Ovary (tissue), 9 donors: ENCODE data around the gene HHIPL2. TPM values are rescaled to one million over a fixed set of nuclear protein-coding genes. Genes with fewer than 3 reads are reported as not detected.

Experiments
- DNase-seq, 5 donors: peaks; one replicate each; pipeline ENCODE4 v3.0.0-alpha.2; 2019 to 2020
- H3K27ac ChIP-seq, 2 donors: fragments of 200-600 bp; one replicate each; pipeline versions ENCODE4 v1.5.1 to v1.8.0; 2019 to 2022
- H3K27me3 ChIP-seq: fragments of 200-600 bp; one replicate; pipeline ENCODE4 v1.8.0; 2022
- H3K36me3 ChIP-seq: fragments of 200-600 bp; sonication (generic); one replicate; pipeline ENCODE4 v1.5.1; 2019
- H3K4me1 ChIP-seq: one replicate; pipeline ENCODE4 v1.8.1; 2013; ENCODE audit warnings: mild to moderate bottlenecking, moderate library complexity; ENCODE audit not compliant: insufficient read depth
- H3K4me3 ChIP-seq: fragments of 200-600 bp; sonication (generic); one replicate; pipeline ENCODE4 v1.5.1; 2017
- H3K9me3 ChIP-seq, 2 donors: fragments of 200-600 bp in 1 of 2; sonication (generic) in 1 of 2; one replicate each; pipeline versions ENCODE4 v1.5.1 to v1.8.1; 2013 to 2019; ENCODE audit warnings: mild to moderate bottlenecking in 1 of 2, moderate library complexity in 1 of 2
- EP300 ChIP-seq: sonication (generic); formaldehyde crosslinking; IDR thresholded peaks from one replicate; pipeline ENCODE4 v1.6.1; 2017; ENCODE audit warnings: antibody characterized with exemption
- POLR2A ChIP-seq: fragments of 450-650 bp; IDR thresholded peaks from one replicate; pipeline ENCODE4 v1.6.1; 2017; ENCODE audit warnings: antibody characterized with exemption, mild to moderate bottlenecking, moderate library complexity
- WGBS, 3 donors: extraction: QIAGEN DNeasy Blood & Tissue Kit in 1 of 3; methylation state at CpG; one replicate each; pipeline versions ENCODE4 v1.1.5 to v1.1.7; 2013 to 2017; 5-methylcytosine and 5-hydroxymethylcytosine counted together
- intact Hi-C, 4 donors: fragments of 100-400 bp; cut with DNase I; formaldehyde crosslinking; loops; one replicate each; pipeline versions ENCODE4 v1.11.0 to v1.15.1; 2022 to 2023
- polyA plus RNA-seq, 2 donors: library from polyadenylated mRNA; stranded (reverse); fragments of 200-250 nt in 1 of 2; fragments of 350-450 nt in 1 of 2; fragmentation: Illumina TruSeq in 1 of 2; extraction: RNeasy Lipid Tissue Mini Kit (QIAGEN cat#74804) in 1 of 2; gene quantifications; one replicate each; pipeline ENCODE4 v1.2.3, GENCODE V29; 2013 to 2014
- total RNA-seq, 7 donors: library from RNA; depleted of rRNA in 2 of 7; stranded (reverse); fragments of >200 nt in 2 of 7; fragmentation: NEBNext Ultra II Directional in 3 of 7; extraction: Animal tissue kit (Norgen Biotek cat#: 25700) in 3 of 7; gene quantifications; one replicate each; pipeline versions ENCODE4 v1.1.0 to v1.2.4, GENCODE V29; 2016 to 2023
- TF ChIP-seq, protein P1 (sequence below), 3 donors: fragments of 450-650 bp in 2 of 3; fragments of 200-600 bp in 1 of 3; IDR thresholded peaks; one replicate each; pipeline versions ENCODE4 v1.5.1 to v1.8.0; 2016 to 2022; ENCODE audit warnings: antibody characterized with exemption in 3 of 3, mild to moderate bottlenecking in 1 of 3
- donor health status: DM: no; HTN: no; CAD: no; lungs with moderate emphysema.
- donor health status: DM: no; HTN: no; CAD: no.
- donor health status: Bipolar disorder and iron deficiency.
- donor health status: DM: yes; HTN: yes; CAD: no.
- donor health status: DM: no; HTN: no; CAD: no.
- donor health status: DM: yes; HTN: yes; CAD: no.

Gene HHIPL2
- total and polyA plus RNA-seq, 9 donors = 0.13 to 0.86 (median 0.43) TPM; not detected in 1

- Histone ChIP-seq H3K9me3 (no peaks in the 10 kb centered on the region), H3K4me3 (no peak overlapping the region), H3K27me3 (no peaks in the 10 kb centered on the region), H3K36me3 (no peaks in the 10 kb centered on the region), H3K27ac (no peak overlapping the region), H3K4me1 (no peaks in the 10 kb centered on the region)
- DNase-seq = no peak
- TF ChIP-seq, protein P1, sequence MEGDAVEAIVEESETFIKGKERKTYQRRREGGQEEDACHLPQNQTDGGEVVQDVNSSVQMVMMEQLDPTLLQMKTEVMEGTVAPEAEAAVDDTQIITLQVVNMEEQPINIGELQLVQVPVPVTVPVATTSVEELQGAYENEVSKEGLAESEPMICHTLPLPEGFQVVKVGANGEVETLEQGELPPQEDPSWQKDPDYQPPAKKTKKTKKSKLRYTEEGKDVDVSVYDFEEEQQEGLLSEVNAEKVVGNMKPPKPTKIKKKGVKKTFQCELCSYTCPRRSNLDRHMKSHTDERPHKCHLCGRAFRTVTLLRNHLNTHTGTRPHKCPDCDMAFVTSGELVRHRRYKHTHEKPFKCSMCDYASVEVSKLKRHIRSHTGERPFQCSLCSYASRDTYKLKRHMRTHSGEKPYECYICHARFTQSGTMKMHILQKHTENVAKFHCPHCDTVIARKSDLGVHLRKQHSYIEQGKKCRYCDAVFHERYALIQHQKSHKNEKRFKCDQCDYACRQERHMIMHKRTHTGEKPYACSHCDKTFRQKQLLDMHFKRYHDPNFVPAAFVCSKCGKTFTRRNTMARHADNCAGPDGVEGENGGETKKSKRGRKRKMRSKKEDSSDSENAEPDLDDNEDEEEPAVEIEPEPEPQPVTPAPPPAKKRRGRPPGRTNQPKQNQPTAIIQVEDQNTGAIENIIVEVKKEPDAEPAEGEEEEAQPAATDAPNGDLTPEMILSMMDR (IDR thresholded peaks at IDR 0.05) = no peak
- TF ChIP-seq EP300 (no peak), POLR2A (no peak)
- WGBS, 3 donors = 46 to 66% (median 56%) methylated on average over 5 of the region's 5 CpGs
- intact Hi-C loops = no loop called here
These were observed 5.0 kb upstream of the HHIPL2 start for GRCh38 chr1:222552882-222553281.

GRCh38 chr1:222547260-222547614, 667 bp downstream of the HHIPL2 start:
- WGBS, 3 donors = 41 to 45% (median 42%) methylated on average over 8 of the region's 8 CpGs
- intact Hi-C loops = no loop called here

GRCh38 chr1:222546548-222547259, 1.2 kb downstream of the HHIPL2 start:
- no peaks in the 10 kb centered on the region for H3K36me3 ChIP-seq
- TF ChIP-seq EP300 = no peak
- TF ChIP-seq, protein P1 (IDR thresholded peaks at IDR 0.05) = no peak
- TF ChIP-seq POLR2A = no peak
- no peak overlapping the region for H3K27ac ChIP-seq
- no peak for DNase-seq
- no peaks in the 10 kb centered on the region for H3K4me1 ChIP-seq
- intact Hi-C loops = no loop called here
- H3K27me3 ChIP-seq = no peaks in the 10 kb centered on the region
- no peaks in the 10 kb centered on the region for H3K9me3 ChIP-seq
- no peak overlapping the region for H3K4me3 ChIP-seq
- WGBS, 3 donors = 8 to 11% (median 9%) methylated on average over 7 of the region's 7 CpGs

More at GRCh38 chr1:222547260-222547614, 667 bp downstream of the HHIPL2 start:
- Histone ChIP-seq H3K4me3 (no peak overlapping the region), H3K27ac (no peak overlapping the region), H3K27me3 (no peaks in the 10 kb centered on the region), H3K36me3 (no peaks in the 10 kb centered on the region), H3K9me3 (no peaks in the 10 kb centered on the region), H3K4me1 (no peaks in the 10 kb centered on the region)
- no peak for DNase-seq
- TF ChIP-seq, protein P1 (IDR thresholded peaks at IDR 0.05) = no peak
- TF ChIP-seq EP300 (no peak), POLR2A (no peak)

- no peaks in the 10 kb centered on the region for H3K4me1 ChIP-seq
- no peak for DNase-seq
- no peaks in the 10 kb centered on the region for H3K36me3 ChIP-seq
- 48 to 52% (median 52%) methylated on average over 7 of the region's 7 CpGs for WGBS, 3 donors
- H3K27me3 ChIP-seq = no peaks in the 10 kb centered on the region
- no peak overlapping the region for H3K4me3 ChIP-seq
- TF ChIP-seq EP300 (no peak), POLR2A (no peak)
- TF ChIP-seq, protein P1 (IDR thresholded peaks at IDR 0.05) = no peak
- intact Hi-C loops = no loop called here
- no peaks in the 10 kb centered on the region for H3K9me3 ChIP-seq
- no peak overlapping the region for H3K27ac ChIP-seq
These were observed 1.8 kb downstream of the HHIPL2 start for GRCh38 chr1:222546091-222546490.
